GM21526 (cell line): ENCODE data around the gene WDR89.
"Not testable (repeated sequence)": the region's sequence is repeated elsewhere in the genome, so short reads cannot be mapped to it uniquely, and the experiment has no call there.

Source experiments
- ATAC-seq: cut with Tn5 transposase; IDR thresholded peaks from one replicate; pipeline ENCODE4 v1.9.1; 2021; ENCODE audit warnings: moderate library complexity; ENCODE audit not compliant: unreplicated experiment, low FRiP score

The WDR89 gene

GRCh38 chr14:63603749-63604277, 37.9 kb downstream of the WDR89 start:
- no peak for ATAC-seq

- ATAC-seq, result no peak
Observed at GRCh38 chr14:63598807-63599206, 42.9 kb downstream of the WDR89 start.

- ATAC-seq, result no peak
Observed at GRCh38 chr14:63596998-63597658, 44.5 kb downstream of the WDR89 start.

- no peak for ATAC-seq
Observed at GRCh38 chr14:63594455-63595372, 47.0 kb downstream of the WDR89 start.

GRCh38 chr14:63583046-63583445, 58.6 kb downstream of the WDR89 start:
- ATAC-seq, result not testable (repeated sequence)

GRCh38 chr14:63581491-63581890, 60.2 kb downstream of the WDR89 start:
- no peak for ATAC-seq

- ATAC-seq, result no peak
Observed at GRCh38 chr14:63578300-63578699, 63.4 kb downstream of the WDR89 start.

GRCh38 chr14:63573581-63573980, 68.1 kb downstream of the WDR89 start:
- no peak for ATAC-seq

GRCh38 chr14:63565448-63565847, 76.2 kb downstream of the WDR89 start:
- no peak for ATAC-seq

GRCh38 chr14:63564318-63564717, 77.4 kb downstream of the WDR89 start:
- ATAC-seq, result no peak

GRCh38 chr14:63563370-63564026, 78.2 kb downstream of the WDR89 start:
- ATAC-seq, result no peak

GRCh38 chr14:63562405-63562804, 79.3 kb downstream of the WDR89 start:
- ATAC-seq, result no peak

GRCh38 chr14:63555572-63555971, 86.1 kb downstream of the WDR89 start:
- no peak for ATAC-seq

GRCh38 chr14:63551332-63551731, 90.3 kb downstream of the WDR89 start:
- ATAC-seq, result no peak

- ATAC-seq, result no peak
Observed at GRCh38 chr14:63547798-63548335, 93.8 kb downstream of the WDR89 start.
